GM19043 (cell line): ENCODE data around the gene DCLK1.
"Not testable (repeated sequence)": the region's sequence is repeated elsewhere in the genome, so short reads cannot be mapped to it uniquely, and the experiment has no call there.

Experiments used
- ATAC-seq: cut with Tn5 transposase; IDR thresholded peaks from one replicate; pipeline ENCODE4 v1.9.1; 2021; ENCODE audit warnings: low read depth; ENCODE audit not compliant: unreplicated experiment

Gene DCLK1

DNA sequence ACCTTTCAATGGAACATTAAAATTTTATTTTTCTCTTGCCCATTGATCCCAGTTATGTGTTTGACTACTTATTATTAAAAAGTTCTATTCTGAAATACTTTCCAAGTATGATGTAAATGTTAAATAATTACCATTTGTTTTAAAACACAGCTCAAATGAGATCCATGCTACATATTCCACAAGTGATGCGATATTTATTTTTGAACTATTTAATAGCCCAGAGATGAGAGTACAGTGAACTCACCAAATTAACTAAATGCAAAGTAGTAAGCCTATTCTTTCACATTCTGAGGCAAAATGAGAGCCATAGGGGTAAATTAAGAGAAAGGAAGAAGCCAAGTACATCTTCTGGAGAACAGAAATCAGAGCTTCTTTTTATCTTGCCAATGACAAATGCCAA, 1.2 kb upstream of the DCLK1 start:
- ATAC-seq: no peak

GRCh38 chr13:36131931-36132297, 732 bp upstream of the DCLK1 start:
- no peak for ATAC-seq

- ATAC-seq: no peak
Observed at GRCh38 chr13:36130552-36131221, 495 bp downstream of the DCLK1 start.

DNA sequence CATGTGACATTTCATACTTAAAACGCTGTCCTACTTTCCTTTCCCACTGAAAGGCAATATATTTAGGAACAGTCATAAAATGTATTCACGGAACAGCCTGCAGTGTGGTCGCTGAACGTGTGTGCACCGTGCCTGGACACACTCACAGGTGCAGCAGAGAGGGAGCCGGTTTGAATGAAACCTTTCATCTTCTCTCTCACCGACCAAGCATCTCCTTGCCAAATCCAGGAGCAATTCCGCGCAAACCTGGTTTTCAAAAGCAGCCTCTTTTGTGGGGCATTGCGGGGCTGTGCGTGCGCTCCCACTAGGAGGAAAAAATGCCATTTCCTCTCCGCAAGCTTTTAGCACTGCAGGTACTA, 1.0 kb downstream of the DCLK1 start:
- no peak for ATAC-seq

DNA sequence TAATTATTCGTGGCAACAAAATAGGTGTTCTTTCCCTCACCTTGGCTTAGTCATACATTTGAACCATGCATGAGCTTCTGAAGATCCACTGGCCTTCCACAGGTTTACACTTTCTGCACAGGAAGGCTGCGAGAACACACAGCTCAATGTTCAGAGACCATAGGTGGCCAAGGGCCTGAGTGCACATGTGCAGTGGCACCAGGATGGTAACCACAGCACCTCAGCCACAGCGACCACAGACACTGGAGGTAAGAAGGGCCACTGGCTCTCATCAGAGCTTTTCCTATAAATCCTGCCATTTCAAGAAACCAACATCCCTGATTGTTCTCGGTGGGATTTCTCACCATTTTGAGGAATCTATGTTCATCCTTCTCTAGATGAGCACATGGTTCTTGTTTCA, 1.6 kb downstream of the DCLK1 start:
- ATAC-seq: no peak

- no peak for ATAC-seq
Observed at GRCh38 chr13:36126491-36126890, 4.7 kb downstream of the DCLK1 start.

DNA sequence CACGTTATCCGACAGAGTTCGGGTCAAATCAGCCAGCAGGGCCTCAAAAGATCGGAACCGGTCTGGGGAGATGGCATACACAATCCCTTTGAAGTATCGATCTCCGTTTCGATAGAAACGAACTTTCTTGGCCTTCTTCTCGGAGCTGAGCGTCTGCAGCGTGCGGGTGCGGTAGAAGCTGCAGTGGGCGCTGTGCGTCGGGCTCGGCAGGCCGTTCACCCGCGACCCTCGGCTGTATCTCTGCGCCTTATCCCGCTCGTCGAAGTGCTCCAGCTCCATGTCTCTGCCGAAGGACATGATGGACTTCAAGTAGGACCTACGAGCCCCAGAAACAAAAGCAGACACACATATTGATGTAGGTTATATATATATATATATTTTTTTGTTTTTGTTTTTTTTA, 5.3 kb downstream of the DCLK1 start:
- no peak for ATAC-seq

DNA sequence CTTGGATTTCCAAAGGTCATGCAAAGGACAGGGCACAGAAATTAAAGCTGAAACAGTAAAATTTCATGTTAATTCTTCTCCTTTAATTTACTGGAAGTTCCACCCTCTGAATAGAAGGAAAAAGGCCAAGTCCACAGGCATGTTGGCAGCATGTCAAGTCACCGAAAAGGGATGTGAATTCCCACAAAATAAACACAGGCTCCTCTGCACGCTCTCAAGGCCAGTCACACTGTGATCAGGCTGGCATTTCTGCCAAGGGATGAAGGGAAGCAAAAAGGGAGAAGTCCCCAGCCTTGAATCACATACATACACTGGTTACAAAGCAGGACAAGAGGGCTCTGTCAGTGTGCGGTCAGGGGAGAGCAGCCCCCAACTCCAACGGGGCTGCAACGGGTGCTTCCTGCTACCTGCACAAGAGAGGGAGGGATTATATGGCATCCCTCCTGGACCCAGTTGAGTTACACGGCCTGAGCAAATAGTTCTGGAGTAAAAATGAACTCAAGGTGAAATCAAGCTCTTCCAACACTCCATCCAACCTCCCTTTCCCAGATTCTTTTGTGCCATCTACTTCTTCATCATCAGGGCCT, 6.9 kb downstream of the DCLK1 start:
- ATAC-seq: no peak

DNA sequence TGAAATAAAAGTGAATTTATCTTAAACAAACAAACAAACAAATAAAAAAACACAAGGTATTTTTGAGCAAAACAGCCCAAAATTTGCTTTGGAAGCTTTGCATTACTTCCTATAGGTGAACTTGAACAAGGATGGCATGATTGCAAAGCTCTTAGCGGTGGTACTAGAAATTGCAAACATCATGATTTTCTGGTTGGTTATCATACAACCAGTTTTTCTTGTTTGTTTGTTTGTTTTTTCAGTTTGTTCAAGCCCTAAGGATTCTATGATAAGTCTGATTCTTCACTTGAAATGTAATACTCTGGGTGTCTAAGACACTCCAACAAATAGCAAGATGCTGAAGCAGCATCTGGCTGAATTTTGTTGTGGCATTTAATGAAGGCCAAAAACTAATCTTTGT, 15.9 kb downstream of the DCLK1 start:
- ATAC-seq: no peak

- ATAC-seq: no peak
Observed at GRCh38 chr13:36114233-36114632, 16.9 kb downstream of the DCLK1 start.

GRCh38 chr13:36108954-36109353, 22.2 kb downstream of the DCLK1 start:
- ATAC-seq: no peak

- no peak for ATAC-seq
Observed at GRCh38 chr13:36108342-36108741, 22.8 kb downstream of the DCLK1 start.

- no peak for ATAC-seq
Observed at GRCh38 chr13:36107521-36107920, 23.7 kb downstream of the DCLK1 start.

GRCh38 chr13:36105726-36106125, 25.5 kb downstream of the DCLK1 start:
- ATAC-seq: no peak

GRCh38 chr13:36102721-36103120, 28.5 kb downstream of the DCLK1 start:
- no peak for ATAC-seq

GRCh38 chr13:36101907-36102306, 29.3 kb downstream of the DCLK1 start:
- ATAC-seq: not testable (repeated sequence)

DNA sequence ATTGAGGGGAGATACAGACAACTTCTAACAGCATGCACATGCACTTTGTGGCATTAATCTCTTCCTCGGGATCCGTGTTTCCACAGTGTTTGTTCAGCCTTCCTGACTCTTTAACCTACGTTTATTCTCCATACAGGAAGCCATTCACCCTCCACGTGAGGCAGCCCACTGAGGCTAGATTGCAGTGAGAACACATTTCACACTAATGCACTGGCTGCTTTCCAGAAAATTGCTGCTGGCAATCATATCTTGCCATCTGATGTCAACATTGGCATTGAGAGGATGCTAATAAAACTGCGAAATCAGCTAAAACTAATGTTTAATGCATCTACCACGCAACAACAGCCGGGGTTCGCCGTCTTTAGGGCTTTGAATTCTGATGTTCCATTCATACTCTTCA, 30.0 kb downstream of the DCLK1 start:
- no peak for ATAC-seq

- ATAC-seq: no peak
Observed at GRCh38 chr13:36098080-36098479, 33.1 kb downstream of the DCLK1 start.

GRCh38 chr13:36096461-36097416, 34.4 kb downstream of the DCLK1 start:
- no peak for ATAC-seq

DNA sequence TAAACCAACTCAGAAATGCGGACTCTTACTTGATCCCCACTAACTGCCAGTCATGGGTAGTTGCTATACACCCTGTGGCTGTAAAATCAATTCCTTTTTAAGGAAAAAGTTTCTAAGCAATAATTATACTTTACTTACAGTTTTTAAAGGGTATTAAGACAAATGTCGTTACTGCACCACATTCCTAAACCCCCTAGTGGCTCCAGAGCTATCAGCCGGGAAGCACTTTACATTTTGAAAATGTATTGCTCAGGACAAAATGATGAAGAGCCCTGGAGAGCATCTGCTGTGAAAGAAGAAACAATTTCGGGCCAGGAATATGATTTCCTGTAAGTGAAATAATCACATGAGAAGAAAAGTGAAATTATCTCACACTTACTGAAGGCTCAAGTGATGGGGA, 36.7 kb downstream of the DCLK1 start:
- ATAC-seq: no peak

DNA sequence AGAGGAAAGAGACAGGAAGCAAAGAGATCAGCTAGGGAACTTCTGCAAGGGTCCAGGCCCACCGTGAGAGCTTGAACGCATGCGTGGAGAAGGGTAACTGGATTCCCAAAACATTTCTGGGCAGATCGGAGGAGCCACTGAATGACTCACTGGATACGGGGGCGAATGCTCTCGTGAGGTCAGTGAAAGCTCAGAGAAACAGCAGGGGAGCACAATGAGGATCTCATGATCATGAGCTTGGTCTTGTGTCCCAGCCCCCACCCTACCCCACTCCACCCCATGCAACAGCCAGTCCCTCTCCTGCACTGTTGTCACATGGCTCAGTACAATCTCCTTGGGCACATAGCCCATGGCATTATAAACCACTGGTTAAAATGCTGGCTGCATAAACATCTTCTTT, 40.6 kb downstream of the DCLK1 start:
- ATAC-seq: no peak
